ENCODE results near the gene THADA.

THADA gene

GRCh38 chr2:43372416-43373081, 223.3 kb downstream of the THADA start:
- DNase-seq = no peak

GRCh38 chr2:43370705-43371104, 225.1 kb downstream of the THADA start:
- peak; percentile 28 for DNase-seq

- peak; percentile 40 for DNase-seq
Measured at GRCh38 chr2:43370146-43370545, 225.7 kb downstream of the THADA start.

DNA sequence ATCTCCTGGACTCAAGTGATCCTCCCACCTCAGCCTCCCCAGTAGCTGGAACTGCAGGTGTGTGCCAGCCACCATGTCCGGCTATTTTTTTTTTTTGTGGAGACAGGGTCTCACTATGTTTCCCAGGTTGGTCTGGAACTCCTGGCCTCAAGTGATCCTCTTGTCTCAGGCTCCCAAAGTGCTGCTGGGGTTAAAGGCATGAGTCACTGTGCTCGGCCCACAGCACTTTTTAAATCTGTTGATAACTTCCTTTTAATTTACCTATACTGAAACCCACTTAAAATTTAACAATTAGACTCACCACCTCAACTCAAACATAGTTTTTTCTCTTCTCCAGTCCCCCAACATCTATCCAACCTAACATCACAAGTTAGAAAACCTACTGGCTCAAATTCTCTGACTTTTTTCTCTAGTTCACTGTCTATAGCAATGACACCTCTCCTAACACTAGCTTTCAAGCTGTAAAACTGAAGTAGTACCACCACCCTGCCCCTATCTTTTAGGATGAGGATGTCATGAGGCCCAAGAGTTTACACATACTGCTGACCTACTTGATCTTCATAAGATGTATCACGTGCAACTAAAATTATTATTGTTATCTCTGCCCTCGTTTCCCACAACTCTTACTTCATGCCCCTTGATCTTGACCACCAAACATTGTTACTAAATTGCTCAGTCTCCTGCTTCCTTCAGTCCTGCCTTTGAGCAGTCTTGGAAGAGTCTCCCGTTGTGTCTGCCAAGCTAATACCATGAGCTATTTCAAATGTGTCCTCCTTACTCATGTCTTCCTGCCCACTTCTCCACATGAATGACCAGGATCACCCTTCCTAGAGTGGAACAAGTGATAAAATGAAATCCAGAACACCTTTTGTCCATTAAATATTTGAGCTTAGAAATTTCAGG, 227.1 kb downstream of the THADA start:
- no peak for DNase-seq

GRCh38 chr2:43367012-43367782, 228.6 kb downstream of the THADA start:
- no peak for DNase-seq

GRCh38 chr2:43363120-43363519, 232.7 kb downstream of the THADA start:
- DNase-seq = no peak

DNA sequence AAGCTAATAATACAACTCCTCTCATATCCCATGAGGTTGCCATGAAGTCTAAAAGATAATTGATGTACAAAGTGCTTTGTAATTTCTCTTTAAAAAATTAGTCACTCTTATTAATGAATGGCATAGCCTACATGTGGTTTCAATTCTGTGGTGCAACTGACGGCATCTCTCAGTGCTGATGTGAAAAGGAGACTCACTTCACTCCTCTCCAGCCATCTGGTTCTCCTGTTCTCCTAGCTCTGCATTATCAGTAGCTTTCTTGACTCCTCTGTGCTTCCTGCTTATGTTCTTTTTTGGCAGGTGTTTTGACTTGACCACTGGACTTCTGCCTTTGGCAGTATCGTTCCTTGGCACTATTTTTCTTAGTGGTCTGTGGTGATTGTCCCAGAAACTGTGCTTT, 234.6 kb downstream of the THADA start:
- DNase-seq = no peak

DNA sequence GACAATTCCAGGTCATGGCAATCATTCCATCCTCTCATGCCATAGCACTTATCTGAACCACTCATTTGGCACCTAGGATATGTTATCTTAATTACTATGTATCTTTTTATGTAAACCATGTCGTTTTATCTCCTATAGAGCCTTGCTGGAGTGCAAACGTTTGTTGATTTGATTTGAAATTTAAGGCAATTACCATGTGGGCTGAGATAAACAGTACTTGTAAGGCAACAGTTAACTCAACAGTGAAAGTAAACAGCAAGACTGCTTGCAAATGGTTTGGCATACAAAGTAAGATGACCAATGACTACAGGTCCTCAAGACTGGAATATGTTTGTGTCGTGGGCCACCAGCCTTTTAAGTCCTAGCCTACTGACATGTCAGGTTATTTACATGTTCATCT, 235.7 kb downstream of the THADA start:
- peak; percentile 30 for DNase-seq

- peak; percentile 10 for DNase-seq
Measured at GRCh38 chr2:43358410-43359201, 237.2 kb downstream of the THADA start.

DNA sequence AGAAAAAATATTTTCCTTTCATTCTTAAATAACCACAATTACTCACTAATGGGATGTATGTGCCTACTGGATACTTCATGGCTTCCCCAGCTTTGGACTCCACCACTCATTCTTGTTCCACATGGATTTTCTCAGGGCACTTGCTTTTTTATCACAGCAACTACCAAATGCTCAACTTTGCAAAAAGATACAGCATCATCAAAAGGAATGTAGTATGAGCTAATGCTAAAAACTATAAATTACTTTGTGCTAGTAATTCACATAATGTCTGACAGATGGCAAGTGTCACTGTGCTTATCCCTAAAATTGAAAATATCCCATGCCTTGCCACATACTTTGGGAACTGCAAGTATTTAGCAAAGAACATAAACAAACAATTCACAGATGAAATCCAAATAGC, 239.1 kb downstream of the THADA start:
- DNase-seq = no peak

- no peak for DNase-seq
Measured at GRCh38 chr2:43355399-43355798, 240.4 kb downstream of the THADA start.

- DNase-seq = no peak
Measured at GRCh38 chr2:43349904-43350303, 245.9 kb downstream of the THADA start.

DNA sequence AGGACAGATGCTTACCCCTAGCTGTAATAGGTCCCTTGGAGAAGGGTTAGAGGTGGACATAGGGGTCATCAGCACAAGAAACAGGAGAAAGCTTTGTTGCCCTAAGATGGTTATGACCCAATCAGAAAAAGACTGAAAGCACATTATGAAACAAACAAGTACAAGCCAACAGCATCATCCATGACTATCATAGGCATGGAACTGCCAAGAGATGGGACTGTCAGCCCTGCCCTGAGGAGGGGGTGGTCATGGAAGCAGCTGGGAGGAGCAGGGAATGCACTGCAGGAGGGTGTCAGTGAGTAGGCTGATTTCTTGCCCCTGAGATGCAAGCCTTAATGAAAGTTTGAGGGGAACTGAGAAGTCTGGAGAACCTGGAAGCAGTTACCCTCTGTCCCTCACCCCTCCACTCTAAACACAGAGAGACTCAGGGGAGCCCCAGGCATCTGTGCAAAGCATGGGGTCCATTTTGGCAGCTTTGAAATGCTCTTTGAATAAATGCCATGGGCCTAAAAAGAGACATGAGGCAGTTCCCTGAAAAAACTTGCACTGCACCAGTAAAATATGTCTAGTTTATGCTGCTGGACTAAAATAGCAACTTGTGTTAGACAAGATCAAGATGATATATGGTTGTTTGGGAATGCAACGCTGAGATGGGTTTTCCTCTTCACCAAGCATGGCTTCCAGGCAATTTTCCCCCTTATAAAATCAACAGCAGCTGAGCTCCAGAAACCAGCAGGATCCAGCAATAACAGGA, 246.8 kb downstream of the THADA start:
- DNase-seq = no peak

GRCh38 chr2:43347746-43348145, 248.1 kb downstream of the THADA start:
- DNase-seq = no peak

DNA sequence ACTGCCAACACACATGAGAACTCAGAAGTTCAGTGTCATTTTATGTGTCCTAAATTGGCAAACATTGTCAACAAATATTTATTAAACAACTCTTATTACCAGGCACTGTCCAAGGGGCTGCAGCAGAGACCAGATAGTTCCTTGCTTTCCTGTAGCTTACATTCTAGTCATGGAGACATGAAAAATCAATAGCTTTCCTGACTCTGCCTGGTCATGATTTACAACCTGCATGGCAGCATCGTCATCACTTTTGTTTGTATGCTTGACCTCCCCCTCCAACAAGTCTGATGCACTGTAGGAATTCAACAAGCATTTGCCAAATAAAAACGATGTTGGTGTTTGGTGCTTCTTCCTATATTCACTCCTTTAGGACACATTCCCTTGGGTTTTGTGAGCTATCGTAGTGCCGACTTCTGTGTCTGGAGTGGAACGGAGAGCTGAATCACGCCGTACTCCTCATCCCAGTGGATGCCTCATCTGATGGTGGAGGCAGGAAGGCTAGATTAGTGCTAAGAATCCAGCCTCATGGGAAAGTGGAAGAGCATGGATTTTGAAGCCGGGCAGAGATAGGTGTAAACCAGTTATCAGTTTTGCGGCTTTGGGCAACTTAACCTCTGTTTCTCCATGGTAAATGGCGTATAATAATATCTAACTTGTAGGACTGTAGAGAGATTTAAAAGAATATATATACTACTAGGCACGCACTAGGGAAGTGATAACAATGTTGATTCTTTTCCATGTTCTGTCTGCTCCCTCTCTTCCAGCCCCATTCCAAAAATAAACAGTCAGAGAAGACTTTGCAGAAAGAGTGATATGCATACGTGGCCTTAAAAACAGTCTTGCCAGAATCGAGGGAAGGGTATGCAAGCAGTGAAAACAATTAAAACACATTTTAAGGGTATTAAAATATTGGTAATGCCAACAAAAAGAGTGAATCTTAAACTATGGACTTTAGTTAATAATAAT, 249.0 kb downstream of the THADA start:
- DNase-seq = peak; percentile 19

GRCh38 chr2:43345872-43346271, 250.0 kb downstream of the THADA start:
- no peak for DNase-seq

DNA sequence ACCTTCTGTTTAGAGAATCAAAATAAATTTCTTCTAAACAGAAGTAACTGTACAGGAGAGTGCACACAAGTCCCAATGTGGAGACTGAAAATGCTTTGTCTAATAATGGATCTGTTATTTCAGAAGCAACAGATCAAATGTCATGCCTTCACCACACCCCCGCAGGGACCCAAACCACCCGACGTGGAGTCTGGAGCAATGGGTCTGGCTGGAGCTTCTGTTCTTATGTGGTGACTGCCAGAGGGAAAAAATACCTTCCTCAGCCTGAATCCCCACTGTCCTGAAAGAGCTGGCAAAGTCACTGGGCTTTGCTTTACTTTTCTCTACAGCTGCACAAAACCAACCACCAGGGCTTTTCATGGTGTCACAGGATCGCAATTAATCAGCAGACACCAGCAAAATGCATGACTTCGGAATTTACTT, 250.4 kb downstream of the THADA start:
- peak; percentile 17 for DNase-seq

GRCh38 chr2:43344868-43345373, 250.9 kb downstream of the THADA start:
- DNase-seq = no peak

DNA sequence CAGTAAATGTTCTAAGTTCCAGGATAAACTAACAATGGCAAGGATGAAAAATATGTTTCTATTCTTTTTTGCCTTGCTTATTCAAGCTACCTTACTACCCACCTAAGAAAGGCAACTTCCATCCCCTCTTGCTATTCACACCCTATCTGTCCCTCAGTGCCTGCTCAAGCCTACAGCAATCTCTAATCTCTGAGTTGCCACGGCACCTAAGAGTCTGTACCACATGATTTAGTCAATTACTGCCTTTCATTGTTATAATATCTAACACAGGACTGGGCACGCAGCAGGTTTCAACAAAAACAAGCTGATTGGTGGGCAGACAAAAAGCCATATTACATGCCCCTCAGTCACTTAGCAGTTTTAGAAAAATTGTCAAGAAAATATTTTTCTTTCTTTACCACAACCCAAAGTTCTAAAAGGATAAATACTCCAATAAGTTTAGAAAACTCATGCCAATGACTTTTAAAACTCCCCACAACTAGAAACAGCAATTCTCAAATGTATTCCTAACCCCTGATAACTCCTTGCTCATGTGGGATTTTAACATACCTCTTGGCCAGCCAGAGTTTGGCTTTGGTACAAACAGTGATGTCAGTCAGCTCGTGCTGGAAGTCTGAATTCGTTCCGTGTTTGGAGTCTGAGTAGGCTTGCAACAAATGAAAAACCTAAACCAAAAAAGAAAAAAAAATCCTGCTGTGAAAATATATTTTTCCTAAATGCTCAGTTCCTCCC, 252.1 kb downstream of the THADA start:
- DNase-seq = no peak

Measured in NCI-H510A treated with DMSO at 0.1 percent for 48 hours (cell line).